ENCODE measurements around the gene CARMIL1.
"Not testable (repeated sequence)": the region's sequence is repeated elsewhere in the genome, so short reads cannot be mapped to it uniquely, and the experiment has no call there.

Gene CARMIL1

DNA sequence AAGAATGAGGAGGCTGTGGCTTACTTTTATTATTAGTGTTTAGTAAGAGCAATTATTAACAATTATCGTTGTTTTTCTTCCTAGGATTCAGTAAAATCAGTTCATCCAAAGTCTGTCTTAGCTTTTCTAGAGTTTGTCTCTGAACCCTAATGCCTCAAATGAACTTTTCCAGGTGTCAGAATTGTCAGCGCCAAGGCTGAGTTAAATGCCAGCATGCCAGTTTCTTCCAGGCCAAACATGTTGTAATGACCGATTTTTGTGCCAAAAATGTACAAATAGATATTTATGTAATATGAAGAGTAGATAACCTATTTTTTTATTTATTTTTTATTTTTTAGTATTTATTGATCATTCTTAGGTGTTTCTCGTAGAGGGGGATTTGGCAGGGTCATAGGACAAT lies 306.1 kb downstream of the CARMIL1 start:
- DNase-seq: no peak

DNA sequence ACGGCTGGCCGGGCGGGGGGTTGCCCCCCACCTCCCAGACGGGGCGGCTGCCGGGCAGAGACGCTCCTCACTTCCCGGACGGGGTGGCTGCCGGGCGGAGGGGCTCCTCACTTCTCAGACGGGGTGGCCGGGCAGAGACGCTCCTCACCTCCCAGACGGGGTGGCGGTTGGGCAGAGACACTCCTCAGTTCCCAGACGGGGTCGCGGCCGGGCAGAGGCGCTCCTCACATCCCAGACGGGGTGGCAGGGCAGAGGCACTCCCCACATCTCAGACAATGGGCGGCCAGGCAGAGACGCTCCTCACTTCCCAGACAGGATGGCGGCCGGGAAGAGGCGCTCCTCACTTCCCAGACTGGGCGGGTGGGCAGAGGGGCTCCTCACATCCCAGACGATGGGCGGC lies 306.9 kb downstream of the CARMIL1 start:
- not testable (repeated sequence) for DNase-seq

DNA sequence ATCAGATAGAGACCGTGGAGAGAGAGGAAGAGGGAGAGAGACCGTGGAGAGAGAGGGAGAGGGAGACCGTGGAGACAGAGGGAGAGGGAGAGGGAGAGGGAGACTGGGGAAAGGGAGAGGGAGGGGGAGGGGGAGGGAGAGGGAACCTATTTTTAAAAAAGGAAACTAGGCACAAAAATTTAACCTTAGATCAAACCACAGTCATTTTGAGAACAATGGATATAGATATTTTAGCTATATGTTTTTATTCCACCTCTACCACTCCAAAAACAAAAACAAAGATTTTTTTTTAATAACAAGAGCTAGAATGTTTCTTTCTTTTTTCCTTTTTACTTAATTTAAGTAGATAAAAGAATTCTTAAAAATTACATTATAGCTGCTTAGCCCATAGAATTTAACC lies 307.8 kb downstream of the CARMIL1 start:
- no peak for DNase-seq

DNA sequence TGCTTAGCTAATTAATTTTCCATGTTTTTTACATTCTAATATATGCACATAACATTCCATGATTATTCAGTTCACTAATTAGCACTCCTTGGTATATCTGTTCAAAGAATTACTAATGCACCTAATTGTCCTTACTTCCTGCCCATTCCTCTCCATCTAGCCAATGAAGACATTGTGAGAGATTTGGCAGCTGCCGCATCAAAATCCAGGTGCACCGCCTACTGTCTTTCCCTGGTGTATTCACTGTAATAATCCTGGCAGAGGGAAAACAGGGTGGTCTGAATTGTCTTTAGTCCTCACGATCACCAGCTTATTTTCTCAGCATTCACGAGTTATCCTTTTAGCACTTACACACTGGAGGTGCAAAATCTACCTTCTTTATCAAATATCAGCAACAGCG lies 311.8 kb downstream of the CARMIL1 start:
- DNase-seq: no peak

DNA sequence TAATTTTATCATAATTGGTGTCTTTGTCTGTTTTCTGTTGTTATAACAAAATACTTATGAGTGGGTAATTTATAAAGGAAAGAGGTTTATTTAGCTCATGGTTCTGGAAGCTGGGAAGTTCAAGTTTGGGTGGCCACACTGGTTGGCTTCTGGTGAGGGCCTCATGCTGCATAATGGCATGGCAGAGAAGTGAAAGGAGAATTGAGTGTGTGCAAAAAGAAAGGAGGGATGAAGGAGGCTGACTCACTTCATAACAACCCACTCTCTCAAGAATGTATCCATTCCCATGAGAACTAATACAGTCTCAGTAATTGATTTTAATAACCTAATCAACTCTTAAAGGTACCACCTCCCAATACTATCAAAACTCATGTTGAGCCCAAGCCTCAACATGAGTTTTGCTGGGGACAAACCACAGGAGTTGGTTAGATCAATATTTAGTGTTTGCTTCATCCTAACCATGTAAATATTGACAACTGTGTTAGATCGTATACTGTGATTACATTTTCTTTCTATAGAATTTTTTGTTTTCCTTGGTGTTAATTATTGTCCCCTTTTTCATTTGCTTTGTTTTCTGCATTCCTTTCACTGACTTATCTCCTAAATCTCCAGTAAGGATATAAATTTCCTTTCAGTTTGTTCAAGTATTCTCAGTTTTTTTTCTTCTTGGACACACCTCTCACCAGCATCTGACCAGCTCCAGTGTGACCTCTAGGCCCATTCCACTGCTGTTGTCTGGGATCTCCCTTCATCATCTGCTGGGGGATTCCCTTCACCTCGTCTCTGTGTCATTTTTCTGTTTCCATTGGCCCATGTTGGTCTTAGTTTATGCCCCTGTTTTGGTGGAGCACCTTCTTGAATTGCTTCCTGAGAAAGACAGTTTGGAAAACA lies 318.0 kb downstream of the CARMIL1 start:
- no peak for DNase-seq

DNA sequence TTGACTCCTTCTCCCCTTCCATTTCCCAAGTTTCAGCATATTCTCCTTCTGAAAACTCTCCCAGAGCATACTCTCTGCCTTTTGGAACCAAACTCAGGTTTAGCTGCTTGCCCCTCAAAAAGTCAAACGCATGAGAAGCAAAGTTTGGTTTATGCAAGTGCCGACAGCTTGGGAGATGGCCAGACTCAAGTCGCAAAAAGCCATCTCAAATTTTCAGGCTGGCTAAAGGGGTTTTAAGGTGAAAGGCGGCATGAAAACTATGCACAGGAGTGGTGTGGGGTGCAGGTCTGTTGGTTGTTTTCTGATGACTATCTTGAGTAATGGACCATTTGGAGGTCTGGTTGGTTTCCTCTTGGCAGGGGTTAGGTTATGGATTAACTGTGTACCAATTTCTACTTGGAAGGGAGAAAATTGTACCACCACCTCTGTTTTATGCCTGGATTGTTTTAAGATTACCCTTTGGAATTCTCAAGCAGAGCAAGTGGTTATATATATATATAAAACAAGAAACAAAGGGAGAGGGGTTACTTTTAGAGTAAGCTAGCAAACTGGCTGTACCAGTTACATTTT lies 320.4 kb downstream of the CARMIL1 start:
- no peak for DNase-seq

DNA sequence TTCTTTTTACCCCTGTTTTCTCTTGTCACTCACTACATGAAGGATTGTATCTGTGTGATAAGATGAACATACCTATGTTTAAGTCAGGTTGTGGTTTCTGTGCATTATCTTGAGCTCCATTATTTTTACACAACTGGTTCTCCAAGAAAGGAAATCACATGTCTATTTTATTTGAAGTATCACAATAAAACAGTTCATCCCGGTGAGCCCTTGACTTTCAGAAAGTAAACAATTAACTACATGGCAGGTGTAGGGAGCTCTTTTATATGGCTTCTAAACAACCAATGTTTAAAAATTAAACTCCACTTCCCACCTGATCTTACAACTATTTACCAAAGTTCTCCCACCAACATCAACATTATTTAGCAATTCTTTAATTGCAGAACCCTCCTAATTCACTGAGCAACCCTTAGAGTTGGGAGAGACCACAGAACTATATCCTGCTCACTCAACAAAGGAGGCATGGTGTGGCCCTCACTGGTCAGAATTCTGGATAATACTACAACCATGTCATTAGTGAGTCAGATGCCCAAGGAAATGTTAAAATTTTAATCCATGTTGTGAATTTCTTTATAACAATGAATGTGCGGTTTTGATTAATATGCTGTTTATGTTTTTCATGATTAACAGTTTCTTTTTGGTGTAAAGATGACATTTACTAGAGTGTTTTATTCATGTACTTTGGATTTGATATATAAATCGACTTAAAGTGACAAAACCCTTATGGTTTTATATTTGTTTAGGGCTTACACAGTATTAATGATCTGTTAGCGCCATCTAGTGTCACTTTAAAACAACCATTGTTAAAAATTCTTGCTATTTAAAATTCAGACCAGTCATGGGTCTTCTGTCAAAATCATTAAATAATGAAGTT lies 322.9 kb downstream of the CARMIL1 start:
- DNase-seq: peak in 1 of 2 experiments; percentile 66

DNA sequence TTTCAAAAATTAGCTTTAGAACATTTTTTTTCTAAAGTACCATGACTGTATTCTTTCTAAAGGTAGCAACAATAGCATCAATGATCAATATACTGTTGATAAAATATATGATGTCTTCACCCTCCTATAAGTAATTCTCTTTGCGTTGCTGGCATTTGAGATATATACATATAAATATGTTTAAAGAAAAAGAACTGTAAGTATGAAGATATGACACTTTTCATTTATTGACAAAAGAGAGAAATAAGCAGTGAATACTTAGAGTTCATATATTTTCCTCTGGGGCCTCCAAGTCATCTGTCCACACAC lies 323.5 kb downstream of the CARMIL1 start:
- DNase-seq: no peak

DNA sequence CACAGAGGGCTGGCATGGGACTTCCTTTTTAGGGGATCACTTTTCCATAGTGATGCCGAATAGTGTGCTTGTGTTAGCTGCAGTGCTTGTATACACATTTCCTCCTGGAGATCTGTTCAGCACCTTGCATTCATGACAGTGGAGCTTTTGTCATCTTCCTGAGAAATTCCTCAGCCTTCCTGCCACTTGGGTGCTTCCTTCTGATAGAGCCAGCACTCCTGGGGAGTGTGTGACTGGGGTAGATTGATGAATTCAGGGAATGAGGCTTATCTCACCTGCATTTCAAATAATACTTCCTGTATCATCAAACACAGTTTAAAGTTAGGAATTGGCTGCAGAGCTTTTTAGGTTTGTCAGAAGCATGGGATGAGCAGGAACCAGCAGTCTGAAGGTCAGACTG lies 324.1 kb downstream of the CARMIL1 start:
- no peak for DNase-seq

DNA sequence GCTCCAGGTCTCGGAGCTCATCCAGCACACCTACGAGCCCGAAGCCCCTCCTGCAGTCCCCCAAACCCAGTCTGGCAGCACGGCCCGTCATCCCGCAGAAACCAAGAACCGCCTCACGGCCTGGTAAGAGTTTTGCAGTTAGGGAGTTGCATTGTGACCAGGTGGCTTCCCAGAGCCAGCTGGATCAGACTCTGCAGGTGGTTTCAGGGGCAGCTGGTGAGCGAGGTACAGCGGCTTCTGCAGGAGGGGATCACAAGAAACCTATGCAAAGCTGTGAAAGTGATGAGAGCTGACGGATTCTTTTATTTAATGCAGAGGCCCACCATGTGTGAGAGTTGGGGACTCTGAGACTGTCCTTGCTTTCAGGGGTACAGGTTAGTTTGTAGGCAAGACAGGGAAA lies 327.0 kb downstream of the CARMIL1 start:
- DNase-seq: no peak

DNA sequence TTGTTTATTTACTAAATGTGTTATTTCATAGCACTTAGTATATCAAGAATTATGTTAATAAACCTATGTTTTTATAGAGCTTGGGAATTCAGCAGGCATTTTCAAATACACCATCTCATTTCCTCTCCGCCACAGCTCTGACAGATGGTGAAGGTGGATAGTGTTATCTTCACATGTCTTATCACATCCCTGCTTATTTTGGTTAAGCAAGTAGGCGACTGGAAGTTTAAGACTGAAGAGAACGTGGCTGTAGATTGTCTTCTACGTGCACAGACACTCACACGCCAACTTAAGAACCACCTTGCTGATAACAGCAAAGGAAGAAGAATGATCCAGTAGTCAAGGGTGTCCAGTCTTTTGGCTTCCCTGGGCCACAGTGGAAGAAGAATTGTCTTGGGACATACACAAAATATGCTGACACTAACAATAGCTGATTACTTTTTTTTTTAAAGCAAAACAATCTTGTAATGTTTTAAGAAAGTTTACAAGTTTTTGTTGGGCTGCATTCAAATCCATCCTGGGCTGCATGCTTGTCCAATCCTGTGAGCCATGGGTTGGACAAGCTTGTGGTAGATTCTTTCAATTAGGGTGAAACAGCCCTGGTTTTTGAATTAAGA lies 329.5 kb downstream of the CARMIL1 start:
- no peak for DNase-seq

DNA sequence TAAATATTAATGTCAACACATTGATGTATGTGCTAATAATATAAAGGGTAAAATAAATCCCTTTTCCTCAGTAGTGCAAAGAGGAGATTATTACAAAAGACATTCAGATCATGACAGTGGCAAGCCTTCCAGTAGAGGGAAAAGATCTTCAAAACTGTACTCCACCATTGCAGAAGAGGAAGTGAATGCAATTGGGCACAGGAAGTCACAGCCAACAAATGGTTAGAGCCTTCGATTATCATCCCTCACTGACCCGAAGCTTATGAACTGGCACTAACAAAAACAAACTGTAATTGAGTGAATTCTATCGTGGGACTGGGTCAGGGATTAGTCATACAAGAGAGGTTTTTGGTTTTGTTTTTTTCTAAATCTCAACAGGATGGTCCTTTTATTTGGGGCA lies 333.5 kb downstream of the CARMIL1 start:
- DNase-seq: no peak

DNA sequence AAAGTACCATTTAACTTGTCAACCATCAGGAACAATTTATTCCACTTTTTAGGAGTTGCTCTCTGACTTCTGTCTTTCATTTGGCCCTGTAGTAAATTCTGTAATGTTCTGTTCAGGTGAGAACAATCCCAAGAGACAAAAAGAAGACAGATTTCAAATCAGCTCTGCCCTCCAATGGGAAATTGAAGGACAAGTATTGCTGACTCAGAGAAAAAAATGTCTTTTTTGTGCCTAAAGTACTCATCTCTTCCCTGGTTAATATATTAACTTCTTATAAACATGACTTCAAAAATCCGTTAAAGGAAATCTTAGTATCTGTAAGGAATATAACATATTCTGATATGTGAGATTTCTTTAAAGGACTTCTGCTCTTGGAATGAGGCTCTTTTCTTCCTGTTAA lies 334.2 kb downstream of the CARMIL1 start:
- DNase-seq: no peak

DNA sequence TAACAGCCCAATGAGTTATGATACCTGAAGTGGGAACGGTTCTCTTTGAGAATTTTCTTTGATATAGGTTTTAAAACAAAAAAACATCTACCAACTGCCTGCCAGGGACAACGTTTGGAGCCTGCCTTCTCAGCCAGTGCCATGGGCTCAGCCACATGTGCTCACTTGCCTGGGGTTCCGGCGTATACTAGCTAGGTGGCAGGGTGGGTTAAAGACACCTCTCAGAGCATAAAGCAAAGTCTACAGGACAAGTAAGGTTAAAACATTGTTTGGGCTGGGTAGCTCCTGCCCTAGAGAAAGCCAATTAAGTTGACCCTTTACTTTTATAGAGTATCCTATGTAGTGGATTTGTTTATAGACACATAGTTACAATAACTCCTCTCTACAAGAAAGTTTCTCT lies 334.9 kb downstream of the CARMIL1 start:
- no peak for DNase-seq

DNA sequence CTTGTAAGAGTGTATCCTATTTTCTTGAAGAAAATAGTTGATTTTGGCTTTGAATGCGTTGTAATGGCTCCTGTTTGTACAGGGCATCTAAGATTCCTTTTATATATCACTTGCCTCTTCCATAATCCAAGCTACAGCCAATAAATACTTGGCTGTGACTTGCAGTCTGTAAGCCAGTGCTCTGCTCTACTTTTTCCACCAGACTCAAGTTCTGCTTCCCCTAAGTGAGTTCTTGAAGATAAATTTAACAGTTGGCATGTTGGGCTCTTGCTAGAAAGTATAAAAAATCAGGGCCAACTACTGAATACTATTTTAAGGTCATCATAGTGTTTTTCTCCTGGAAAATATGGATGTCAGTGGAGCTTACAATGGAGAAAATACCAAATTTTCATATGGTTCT lies 336.3 kb downstream of the CARMIL1 start:
- DNase-seq: no peak

DNA sequence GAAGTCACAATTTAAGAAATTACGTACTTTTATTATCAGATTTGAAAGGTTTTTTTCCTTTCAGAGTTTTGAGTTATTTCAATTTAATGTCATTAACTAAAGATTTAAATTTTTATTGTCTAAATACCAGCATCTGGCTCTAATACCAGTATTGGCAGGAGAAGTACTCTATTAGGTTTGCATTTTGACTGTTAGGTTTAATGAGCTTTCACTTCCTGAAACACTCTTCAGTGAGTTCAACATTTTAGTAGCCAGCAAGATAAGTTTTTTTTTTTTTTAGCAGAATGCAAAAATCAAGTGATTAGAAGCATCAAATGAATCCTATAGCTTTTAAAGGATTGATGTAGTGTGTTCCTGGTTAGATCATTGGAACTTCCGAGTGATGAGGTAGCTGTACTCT lies 338.8 kb downstream of the CARMIL1 start:
- DNase-seq: no peak

DNA sequence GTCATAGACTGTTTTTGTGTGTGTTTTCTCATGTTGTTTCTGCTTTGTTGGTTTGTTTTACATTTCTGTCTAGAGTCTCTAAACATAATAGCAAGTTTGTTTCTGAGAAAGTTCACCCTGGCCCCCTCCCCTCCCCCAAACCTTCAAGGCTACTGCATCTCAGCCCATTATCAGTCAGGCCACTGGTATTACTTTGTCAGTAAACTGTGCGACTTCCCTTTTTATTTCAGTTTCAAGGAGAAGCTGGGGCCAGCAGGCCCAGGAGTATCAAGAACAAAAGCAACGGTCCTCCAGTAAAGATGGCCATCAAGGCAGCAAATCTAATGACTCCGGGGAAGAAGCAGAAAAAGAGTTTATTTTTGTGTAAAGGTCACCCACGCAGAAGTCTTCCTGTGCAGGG lies 340.0 kb downstream of the CARMIL1 start:
- DNase-seq: no peak

DNA sequence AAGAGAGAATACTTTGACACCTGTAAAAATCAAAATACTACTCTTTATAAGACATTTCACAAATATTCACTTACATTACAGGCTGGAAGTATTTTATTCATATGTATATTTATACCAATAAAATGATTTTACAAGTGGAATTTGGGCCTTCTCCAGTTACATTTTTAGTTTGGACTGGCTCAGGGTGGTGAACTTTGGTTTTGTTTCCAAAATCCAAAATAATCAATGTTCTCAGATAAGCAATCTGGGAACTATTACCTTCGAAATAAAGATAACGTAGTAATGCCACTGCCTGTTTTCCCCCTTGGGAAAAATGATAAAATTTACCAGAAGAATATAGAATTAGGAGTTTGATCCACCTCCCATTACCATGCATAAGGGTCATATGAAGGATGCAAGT lies 341.2 kb downstream of the CARMIL1 start:
- no peak for DNase-seq

DNA sequence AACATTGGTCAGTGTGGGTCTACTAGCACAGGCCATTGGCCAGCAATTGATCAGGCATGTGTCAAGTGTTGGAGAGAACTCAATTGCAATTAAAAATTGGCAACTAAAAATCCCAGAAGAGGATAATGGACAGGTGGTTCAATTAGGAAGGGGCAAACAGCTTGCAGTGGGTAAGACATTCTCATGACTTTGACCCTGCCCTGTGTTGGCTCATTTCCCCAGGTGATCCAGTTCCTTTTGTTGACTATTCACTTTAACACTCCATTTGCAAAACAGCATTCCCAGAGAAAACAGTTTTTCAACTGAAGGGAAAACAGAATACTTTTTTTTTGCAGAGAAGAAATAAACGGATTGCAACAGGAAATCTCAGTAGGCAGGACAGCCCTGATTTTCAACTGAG lies 343.9 kb downstream of the CARMIL1 start:
- DNase-seq: no peak

DNA sequence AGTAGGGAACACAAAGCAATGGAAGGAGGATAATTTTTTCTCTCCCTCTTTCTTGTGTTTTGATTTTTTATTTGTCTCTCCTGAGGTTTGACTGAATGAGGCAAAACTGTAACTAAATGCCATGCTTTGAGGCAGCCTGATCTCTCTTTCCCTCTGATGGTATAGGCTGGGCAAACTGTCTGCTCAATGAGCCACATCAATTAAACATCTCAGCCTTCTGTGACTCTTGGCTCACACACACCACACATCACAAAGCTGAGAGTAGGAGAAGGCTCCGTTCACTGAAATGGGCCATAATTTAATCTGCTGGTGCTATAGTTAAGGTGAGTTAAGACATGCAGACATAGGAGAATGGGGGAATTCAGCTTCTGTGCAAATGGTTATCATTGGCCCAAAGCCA lies 344.7 kb downstream of the CARMIL1 start:
- no peak for DNase-seq

DNA sequence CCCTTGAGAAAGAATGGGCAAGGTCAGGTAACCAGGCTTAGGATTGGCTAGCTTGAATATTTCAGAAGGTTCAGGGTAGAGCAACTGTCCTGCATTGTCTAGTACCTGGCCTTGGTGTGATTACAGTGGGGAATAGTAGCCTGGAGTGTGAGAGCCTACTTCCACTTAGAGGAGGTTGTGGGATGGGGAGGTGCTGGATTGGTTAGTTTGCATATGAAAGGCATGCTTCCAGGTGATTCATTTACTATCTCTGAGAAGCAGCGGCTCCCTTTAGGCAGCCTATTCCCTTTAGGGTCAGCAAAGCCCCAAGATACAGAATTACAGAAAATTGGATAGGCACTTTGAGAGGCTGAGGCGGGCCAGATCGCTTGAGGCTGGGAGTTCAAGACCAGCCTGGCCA lies 347.8 kb downstream of the CARMIL1 start:
- no peak for DNase-seq

DNA sequence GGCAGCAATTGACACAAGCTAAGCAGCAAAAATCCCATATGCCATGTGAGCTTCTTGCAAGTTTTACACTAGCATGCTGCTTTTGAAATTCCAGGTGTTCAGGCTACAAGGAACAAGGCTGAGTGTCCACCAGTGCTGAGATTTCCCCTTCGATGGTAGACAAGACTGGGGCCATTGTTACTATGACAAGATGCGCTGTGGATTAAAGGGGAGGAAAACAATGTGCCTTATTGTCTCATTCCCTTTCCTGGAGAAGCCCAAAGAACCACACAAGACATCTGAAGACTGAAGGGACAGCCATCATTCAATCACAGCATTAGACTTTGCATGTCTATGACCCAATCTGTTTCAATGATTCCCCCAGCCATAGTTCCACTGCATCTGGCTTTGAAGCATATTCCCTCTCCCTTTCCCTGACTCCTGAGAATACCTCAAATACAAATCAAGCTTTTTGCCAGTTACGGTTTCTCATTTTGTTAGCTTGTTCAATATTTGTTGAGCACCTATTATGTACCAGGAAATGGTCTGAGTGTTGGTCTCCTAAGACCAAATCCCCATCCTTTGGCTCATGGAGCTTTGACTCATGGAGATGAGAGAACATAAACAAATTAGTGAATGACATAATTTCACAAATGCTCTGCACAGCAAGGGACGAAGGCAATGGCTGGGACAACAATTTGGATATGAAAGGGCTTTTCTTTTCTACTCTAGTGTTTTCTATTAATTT lies 349.5 kb downstream of the CARMIL1 start:
- no peak for DNase-seq

DNA sequence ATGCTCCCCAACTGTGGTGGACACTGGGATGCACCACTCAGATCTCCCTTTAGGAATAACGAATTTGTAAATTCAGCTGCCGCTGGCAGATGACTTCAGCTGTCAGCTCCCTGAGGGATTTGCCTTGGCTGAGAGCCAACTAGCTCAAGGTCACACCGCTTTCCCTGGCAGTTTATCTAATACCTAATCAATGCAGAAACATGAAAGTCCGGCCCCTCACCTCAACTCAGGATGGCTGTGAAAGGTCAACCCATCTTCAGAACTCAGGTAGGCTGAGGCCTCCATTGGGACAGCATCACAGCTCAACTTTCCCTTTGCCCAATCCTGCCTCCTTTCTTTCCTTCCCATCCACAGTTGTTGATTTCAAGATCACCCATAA lies 350.0 kb downstream of the CARMIL1 start:
- no peak for DNase-seq
